A549 (cell line): ENCODE measurements around the gene CNTN4.

Experiments used
- CHD2 ChIP-seq: fragments of 150-350 bp; IDR thresholded peaks from 2 replicates; pipeline ENCODE4 v1.6.1; 2014; ENCODE audit warnings: low read length; ENCODE audit not compliant: partially characterized antibody
- RAD21 ChIP-seq, 2 experiments: fragments of >200 bp in 1 of 2; sonication (Bioruptor Twin) in 1 of 2; formaldehyde crosslinking in 1 of 2; IDR thresholded peaks in 1 of 2; conservative IDR thresholded peaks in 1 of 2; 2 replicates in 1 of 2; 3 replicates in 1 of 2; pipeline ENCODE4 v1.6.1; 2012 to 2018; ENCODE audit warnings: inconsistent platforms in 1 of 2

DNA sequence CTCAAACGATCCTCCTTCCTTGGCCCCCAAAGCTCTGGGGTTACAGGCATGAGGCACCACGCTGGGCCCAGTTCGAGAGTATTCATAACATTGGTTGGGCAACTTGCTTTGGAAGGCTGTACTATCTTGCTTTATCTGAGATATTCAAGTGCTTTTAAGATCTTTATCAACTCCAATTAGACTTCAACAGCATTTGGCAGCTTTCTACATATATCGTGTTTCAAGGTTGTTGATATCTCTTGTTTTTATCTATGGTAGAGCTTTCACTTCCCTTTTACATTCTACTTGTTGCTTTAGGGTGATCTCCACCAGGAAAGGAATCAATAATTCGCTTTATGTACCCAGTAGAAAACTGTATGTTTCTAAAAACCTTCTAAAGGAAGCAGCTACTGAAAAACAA lies 616.2 kb downstream of the CNTN4 start:
- TF ChIP-seq CHD2 (no peak), RAD21 (conservative IDR thresholded peaks at IDR 0.05 in 1 of 2, IDR thresholded peaks at IDR 0.05 in 1 of 2) (no peak)
